C1 segment of cervical spinal cord (tissue), 14 donors: ENCODE results near the gene HTR7.

Experiments
- DNase-seq, 14 donors: peaks; one replicate each; lab custom pipeline; 2025; lab: John Stamatoyannopoulos, UW

Gene HTR7

GRCh38 chr10:90805206-90805605, 52.6 kb downstream of the HTR7 start:
- DNase-seq, result no peak

DNA sequence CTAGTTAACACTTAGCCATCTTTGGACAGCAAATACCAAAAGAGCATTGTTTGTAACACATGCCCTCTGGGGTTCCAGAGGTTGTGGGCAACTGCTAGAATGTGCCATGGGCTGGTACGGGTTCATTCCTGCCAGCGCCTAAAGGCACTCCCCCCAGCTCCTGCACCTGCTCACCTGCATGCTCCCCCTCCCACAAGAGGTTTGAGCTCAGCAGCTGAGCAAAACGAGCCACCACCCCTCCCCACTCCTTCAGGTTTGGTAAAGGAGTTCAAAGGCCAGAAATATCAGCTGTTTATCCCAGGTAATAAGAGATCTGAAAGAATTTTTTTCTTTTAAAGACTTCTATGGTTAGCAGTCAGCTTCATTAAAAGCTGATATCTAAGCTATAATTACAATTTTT, 53.5 kb downstream of the HTR7 start:
- DNase-seq, result no peak

GRCh38 chr10:90801608-90802007, 56.2 kb downstream of the HTR7 start:
- no peak for DNase-seq

GRCh38 chr10:90800232-90800796, 57.5 kb downstream of the HTR7 start:
- no peak for DNase-seq

DNA sequence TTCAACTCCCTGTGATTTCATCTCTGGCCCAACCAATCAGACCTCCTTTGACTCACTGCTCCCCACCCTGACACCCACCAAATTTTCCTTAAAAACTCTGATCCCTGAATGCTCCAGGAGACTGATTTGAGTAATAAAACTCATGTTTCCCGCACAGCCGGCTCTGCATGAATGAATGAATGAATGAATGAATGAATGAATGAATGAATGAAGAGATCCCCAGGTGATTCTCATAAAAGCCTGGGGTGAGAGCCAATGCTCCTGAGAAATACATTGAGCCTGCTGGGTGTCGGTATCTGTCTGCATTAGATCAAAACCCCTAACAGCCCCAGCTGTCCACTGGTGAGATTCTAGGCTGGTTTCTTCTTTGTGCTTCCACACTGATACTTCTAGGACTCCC, 58.7 kb downstream of the HTR7 start:
- no peak for DNase-seq

DNA sequence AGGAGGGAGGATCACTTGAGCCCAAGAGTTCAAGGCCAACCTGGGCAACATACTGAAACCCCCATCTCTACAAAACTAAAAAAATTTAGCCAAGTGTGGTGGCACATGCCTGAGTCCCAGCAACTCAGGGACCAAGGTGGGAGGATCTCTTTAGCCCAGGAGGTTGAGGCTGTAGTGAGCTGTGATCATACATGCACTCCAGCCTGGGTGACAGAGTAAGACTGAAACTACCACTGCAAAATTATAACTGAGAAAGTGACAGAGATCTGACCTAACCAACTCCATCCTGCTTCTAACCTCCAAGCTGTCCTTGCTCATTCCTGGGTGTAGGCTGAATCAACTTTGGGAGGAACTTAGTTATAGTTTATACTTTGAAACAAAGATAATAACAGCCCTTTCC, 59.4 kb downstream of the HTR7 start:
- DNase-seq, result no peak

DNA sequence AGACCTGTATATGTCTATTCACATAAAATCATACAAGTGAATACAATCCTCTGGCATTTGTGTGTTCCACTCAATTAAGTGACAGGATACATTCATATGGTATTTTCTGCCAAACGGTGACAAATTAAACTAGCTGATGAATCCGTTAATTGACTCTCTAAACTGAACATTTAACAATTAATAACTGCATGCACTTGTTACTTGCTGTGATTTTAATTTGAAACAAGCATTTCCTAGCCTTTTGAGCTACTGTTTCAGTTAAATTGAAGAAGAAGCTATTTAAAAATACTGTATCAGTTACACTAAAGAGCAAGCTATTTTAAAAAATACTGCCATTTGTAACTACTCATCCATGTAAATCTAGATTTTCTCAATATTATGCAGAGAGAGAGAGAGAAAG, 67.4 kb downstream of the HTR7 start:
- no peak for DNase-seq

- DNase-seq, result no peak
These were observed 68.9 kb downstream of the HTR7 start for GRCh38 chr10:90788968-90789367.

GRCh38 chr10:90788199-90788491, 69.7 kb downstream of the HTR7 start:
- no peak for DNase-seq

DNA sequence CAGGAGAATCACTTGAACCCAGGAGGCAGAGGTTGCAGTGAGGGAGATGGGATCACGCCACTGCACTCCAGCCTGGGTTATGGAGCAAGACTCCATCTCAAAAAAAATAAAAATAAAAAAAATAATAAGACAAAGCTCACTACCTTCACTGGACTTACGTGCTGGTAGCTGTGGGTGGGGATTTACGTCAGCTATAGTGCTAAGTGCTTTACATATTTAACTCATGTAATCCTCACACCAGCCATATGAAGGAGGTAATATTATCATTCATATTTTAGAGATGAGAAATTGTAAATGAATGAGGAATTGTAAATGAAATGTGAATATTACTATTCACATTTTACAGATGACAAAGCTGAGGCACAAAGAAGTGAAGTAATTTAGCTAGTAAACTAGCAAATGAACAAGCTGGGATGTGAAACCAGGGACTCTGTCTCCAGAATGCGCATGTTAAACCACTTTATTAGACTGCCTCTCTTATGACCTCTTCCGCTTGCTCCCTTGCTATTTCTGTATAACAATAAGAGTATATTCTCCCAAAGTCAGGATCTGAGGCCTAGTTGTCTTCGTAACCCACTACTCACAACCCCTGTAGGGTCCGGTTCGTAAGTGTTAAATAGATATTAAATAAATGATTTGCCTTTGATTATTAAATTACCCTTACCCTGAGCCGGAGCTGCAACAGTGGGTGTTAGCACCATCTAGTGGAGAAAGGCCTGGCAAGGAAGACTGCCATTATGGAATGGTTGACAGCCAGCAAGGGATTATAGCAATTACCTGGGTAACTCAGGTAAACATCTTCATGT, 70.2 kb downstream of the HTR7 start:
- DNase-seq, result peak in 1 of 14 donors; percentile 3

DNA sequence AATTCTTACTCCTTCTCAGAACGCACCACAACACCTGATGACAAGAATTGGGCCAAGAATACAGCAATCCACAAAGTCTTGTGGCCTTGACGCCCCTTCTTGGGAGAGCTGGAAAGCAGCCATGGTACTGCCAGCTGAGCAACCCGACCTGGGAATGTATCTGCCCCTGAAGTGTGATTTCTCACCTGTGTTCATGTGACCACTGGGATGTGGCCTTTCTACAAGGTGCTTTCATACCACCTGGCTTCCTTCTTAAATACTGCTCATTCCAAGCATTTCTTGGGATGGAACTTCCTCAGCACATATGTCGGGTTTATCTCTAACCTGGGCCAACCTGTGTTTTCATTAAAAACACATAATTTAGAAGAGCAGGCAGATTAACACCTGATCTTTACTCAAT, 72.1 kb downstream of the HTR7 start:
- no peak for DNase-seq

- no peak for DNase-seq
These were observed 73.1 kb downstream of the HTR7 start for GRCh38 chr10:90784771-90785170.

GRCh38 chr10:90780488-90780887, 77.4 kb downstream of the HTR7 start:
- DNase-seq, result no peak

DNA sequence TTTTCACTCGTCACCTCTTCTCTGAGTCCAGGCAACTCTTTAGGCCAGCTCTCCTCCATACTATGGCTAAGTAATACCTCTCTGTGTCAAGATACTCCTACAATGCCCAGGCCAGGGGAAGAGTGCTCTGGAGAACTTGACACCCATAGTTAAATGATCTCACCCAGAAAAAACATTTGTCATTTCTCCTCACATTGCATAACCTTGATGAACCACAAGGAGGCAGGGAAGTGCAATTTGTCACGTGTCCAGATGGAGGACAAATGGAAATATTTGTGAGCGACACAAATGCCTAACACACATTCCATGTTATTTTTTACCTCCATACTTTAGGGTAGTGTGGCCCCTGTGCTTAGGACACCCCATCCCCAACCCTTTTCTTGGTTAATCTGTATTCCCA, 78.3 kb downstream of the HTR7 start:
- DNase-seq, result no peak

DNA sequence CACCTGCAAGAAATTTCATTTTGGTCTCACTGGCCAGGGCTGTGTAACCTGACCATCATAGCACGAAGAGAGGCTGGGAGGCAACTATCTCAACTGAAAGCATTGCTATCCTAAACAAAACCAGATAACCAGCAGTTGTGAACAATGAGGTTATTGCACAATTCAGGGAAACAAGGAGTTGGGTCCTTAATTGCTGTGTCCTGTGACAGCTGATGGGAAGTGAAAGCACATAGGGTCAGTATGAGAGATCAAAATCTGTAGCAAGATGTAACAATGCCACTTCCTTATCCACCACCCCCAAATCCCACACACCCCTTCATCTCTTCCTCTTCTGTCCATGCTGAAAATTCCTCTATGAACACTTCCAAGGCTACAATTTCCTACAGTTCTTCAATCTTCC, 80.2 kb downstream of the HTR7 start:
- DNase-seq, result no peak

GRCh38 chr10:90775351-90776028, 82.3 kb downstream of the HTR7 start:
- peak in 4 of 14 donors; percentile 12 to 22 (median 12) for DNase-seq

GRCh38 chr10:90769946-90770841, 87.6 kb downstream of the HTR7 start:
- no peak for DNase-seq

DNA sequence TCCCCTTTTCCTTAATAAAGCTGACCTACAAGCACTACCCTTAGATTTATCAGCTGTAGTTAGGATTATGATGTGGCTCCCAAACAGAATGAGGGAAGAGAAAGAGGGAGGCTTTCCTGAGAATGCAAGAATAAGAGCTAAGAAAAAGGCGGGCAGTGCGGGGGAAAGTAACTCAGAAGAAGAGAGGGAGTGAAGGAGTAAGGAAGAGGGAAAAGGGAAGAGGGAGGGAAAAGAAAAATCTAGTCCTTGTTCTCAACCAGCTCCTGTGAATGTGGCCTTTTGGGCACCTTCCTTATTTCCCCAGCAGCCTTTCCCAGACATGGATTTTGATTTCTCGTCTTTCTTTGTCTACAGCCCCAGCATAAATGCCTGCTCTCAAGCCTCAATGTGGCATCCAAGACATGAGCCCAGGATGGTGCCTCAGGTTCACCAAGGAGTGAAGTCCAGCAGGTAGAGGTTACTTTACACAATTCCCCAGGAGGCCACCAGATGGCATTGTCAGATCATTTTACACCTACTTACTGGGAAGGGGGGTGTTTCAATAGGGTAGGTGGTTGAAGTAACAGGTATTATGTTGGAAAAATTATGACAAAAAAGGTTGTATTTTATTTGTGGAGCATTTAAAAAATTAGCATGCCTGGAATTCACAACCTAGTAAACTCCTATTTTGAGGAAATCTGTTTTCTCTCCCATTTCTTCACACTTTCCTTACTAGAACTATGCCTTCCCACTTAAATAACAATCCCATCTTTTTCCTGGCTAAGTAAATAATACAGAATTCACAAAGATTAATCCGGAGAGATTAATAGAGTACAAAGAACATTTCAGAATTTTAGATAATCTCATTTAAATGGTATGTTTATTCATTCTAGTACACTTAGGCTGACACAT, 106.5 kb downstream of the HTR7 start:
- DNase-seq, result peak in 2 of 14 donors; percentile 2 to 4

GRCh38 chr10:90746829-90747228, 111.0 kb downstream of the HTR7 start:
- DNase-seq, result no peak

DNA sequence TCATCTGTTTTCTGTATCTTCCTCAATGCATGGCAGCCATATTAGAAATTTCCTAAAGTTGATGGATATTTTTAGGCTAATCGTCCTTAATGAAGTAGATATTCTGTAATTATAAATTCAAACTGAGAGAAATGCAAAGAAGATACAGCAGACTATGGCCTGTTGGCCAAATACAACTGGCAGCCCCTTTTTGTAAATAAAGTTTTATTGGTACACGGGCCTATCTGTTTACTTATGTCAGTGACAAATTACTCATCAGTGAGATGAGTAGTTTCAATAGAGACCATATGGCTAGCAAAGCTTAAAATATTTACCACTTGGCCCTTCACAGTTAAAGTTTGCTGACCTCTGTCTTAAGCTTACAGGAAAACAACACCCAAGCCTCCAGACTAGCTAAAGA, 112.3 kb downstream of the HTR7 start:
- no peak for DNase-seq

DNA sequence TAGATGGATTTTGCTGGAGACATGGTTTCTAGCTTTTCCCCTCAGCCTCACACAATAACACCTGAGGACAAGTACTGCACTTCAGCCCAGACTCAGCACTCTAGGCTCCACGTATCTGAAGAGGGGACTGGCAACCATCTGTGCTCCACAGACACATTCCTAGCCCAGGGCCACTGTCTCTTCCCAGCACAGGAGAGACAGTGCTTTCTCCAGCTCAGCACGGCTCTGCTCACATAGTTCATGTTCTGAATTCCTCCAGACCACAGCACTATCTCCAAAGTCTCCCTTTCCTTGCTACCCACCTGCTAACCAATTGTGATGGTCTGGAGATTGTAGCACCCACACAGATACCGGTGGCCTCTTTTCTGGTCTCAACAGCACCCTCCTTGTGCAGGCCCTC, 114.5 kb downstream of the HTR7 start:
- no peak for DNase-seq
